ENCODE data around the gene CDH11. TPM values are rescaled to one million over a fixed set of nuclear protein-coding genes. Genes with fewer than 3 reads are reported as not detected.

The CDH11 gene
- total RNA-seq, 1 experiment from 2014 or later = 5.4 TPM

- Histone ChIP-seq H4K5ac (ENCODE audit: insufficient read length, low read depth, low read length) (no peak overlapping the region), H3K4ac (ENCODE audit: low read depth, low read length) (no peak overlapping the region), H4K20me1 (ENCODE audit: control insufficient read depth, insufficient read depth, insufficient read length) (no peaks in the 10 kb centered on the region), H3K56ac (ENCODE audit: insufficient read length, low read depth, low read length) (no peak overlapping the region), H2BK20ac (ENCODE audit: low read depth, low read length, poor library complexity, severe bottlenecking) (no peak overlapping the region), H3K27me3 (ENCODE audit: insufficient read depth, low read length) (no peaks in the 10 kb centered on the region), H3K27ac (ENCODE audit: insufficient read length, low read depth, low read length) (no peak overlapping the region), H3K23me2 (ENCODE audit: insufficient read length, low read depth, low read length, poor library complexity, severe bottlenecking) (no peaks in the 10 kb centered on the region), H3K14ac (ENCODE audit: insufficient read depth, low read length) (no peak overlapping the region), H4K8ac (replicated peaks; ENCODE audit: insufficient read length, low read depth, low read length) (no peak overlapping the region), H3K9ac (ENCODE audit: extremely low read depth, insufficient read length, low read length) (no peak overlapping the region), H2AFZ (ENCODE audit: low read length) (no peak overlapping the region), H3K79me1 (ENCODE audit: insufficient read depth, low read depth, low read length, poor library complexity, severe bottlenecking) (no peaks in the 10 kb centered on the region), H3T11ph (ENCODE audit: low read length) (no peak overlapping the region), H4K91ac (ENCODE audit: insufficient read length, low read depth, low read length) (no peak overlapping the region), H2BK12ac (ENCODE audit: insufficient read length, low read depth, low read length) (no peak overlapping the region), H3K79me2 (ENCODE audit: insufficient read depth, low read length) (no peaks in the 10 kb centered on the region), H2BK5ac (ENCODE audit: insufficient read length, low read length) (no peak overlapping the region), H2BK120ac (ENCODE audit: low read depth, low read length, poor library complexity, severe bottlenecking) (no peak overlapping the region), H2AK5ac (ENCODE audit: insufficient read length, low read length) (no peak overlapping the region), H3K9me3 (ENCODE audit: control insufficient read depth, low read depth, low read length) (no peaks in the 10 kb centered on the region), H3K4me2 (ENCODE audit: insufficient read depth, insufficient read length, low read length) (no peak overlapping the region), H3K18ac (ENCODE audit: insufficient read length, low read depth, low read length) (no peak overlapping the region), H3K23ac (ENCODE audit: insufficient read length, low read depth, low read length) (no peak overlapping the region), H2BK15ac (ENCODE audit: low read depth, low read length) (no peak overlapping the region), H3K4me1 (ENCODE audit: insufficient read depth, low read length) (no peaks in the 10 kb centered on the region)
- no peak for TF ChIP-seq CTCF (conservative IDR thresholded peaks at IDR 0.05)
- H3K9me3 Mint-ChIP-seq = no peaks in the 10 kb centered on the region; a peak in 1 of 5 replicates
- no peak for DNase-seq
- H3K27ac Mint-ChIP-seq = no peak overlapping the region
- H3K4me3 Mint-ChIP-seq = no peak overlapping the region
- no peaks in the 10 kb centered on the region for H3K36me3 Mint-ChIP-seq (ENCODE audit: insufficient read depth in 1 of 3, low read depth in 3 of 3)
- H3K4me1 Mint-ChIP-seq = no peaks in the 10 kb centered on the region
- WGBS (ENCODE audit: extremely low coverage, insufficient read length, low lambda C conversion rate) = no CpG with 5 or more reads among the region's 4 CpGs
- H3K27me3 Mint-ChIP-seq (ENCODE audit: low read depth) = no peaks in the 10 kb centered on the region; the same call in 1 of the 2 replicates
Observed at GRCh38 chr16:65097296-65097695, 24.6 kb downstream of the CDH11 start.
